Measurements from ENCODE around the gene GATM.

The GATM gene

GRCh38 chr15:45378149-45378912, at the start of gene GATM:
GATM (minus strand) TSS chr15:45378544; CDS start chr15:45378453, 91 bp downstream.
- DNase-seq (ENCODE audit: low read depth in 2 of 2) = peak in 1 of 2 donors; percentile 39

GRCh38 chr15:45427085-45427484, 48.7 kb upstream of the GATM start:
- DNase-seq (ENCODE audit: low read depth in 2 of 2) = no peak

GRCh38 chr15:45425135-45425534, 46.8 kb upstream of the GATM start:
- DNase-seq (ENCODE audit: low read depth in 2 of 2) = no peak

- no peak for DNase-seq (ENCODE audit: low read depth in 2 of 2)
Measured at GRCh38 chr15:45424429-45424828, 46.1 kb upstream of the GATM start.

GRCh38 chr15:45417303-45417950, 39.1 kb upstream of the GATM start:
- no peak for DNase-seq (ENCODE audit: low read depth in 2 of 2)

- no peak for DNase-seq (ENCODE audit: low read depth in 2 of 2)
Measured at GRCh38 chr15:45414215-45414885, 36.0 kb upstream of the GATM start.

- DNase-seq (ENCODE audit: low read depth in 2 of 2) = no peak
Measured at GRCh38 chr15:45409596-45409995, 31.3 kb upstream of the GATM start.

GRCh38 chr15:45407786-45408185, 29.4 kb upstream of the GATM start:
- no peak for DNase-seq (ENCODE audit: low read depth in 2 of 2)

GRCh38 chr15:45402955-45403877, 24.9 kb upstream of the GATM start:
- DNase-seq (ENCODE audit: low read depth in 2 of 2) = peak; percentile 2 to 9

GRCh38 chr15:45402162-45402954, 24.0 kb upstream of the GATM start:
- peak; percentile 91 to 94 for DNase-seq (ENCODE audit: low read depth in 2 of 2)

GRCh38 chr15:45401665-45402161, 23.4 kb upstream of the GATM start:
- DNase-seq (ENCODE audit: low read depth in 2 of 2) = no peak

- DNase-seq (ENCODE audit: low read depth in 2 of 2) = no peak
Measured at GRCh38 chr15:45399381-45400212, 21.3 kb upstream of the GATM start.

- DNase-seq (ENCODE audit: low read depth in 2 of 2) = no peak
Measured at GRCh38 chr15:45397116-45397665, 18.8 kb upstream of the GATM start.

- no peak for DNase-seq (ENCODE audit: low read depth in 2 of 2)
Measured at GRCh38 chr15:45395943-45396342, 17.6 kb upstream of the GATM start.

GRCh38 chr15:45394681-45395080, 16.3 kb upstream of the GATM start:
- no peak for DNase-seq (ENCODE audit: low read depth in 2 of 2)

GRCh38 chr15:45393851-45394250, 15.5 kb upstream of the GATM start:
- no peak for DNase-seq (ENCODE audit: low read depth in 2 of 2)

- DNase-seq (ENCODE audit: low read depth in 2 of 2) = no peak
Measured at GRCh38 chr15:45392584-45392855, 14.2 kb upstream of the GATM start.

- no peak for DNase-seq (ENCODE audit: low read depth in 2 of 2)
Measured at GRCh38 chr15:45391746-45392583, 13.6 kb upstream of the GATM start.

GRCh38 chr15:45389351-45389750, 11.0 kb upstream of the GATM start:
- DNase-seq (ENCODE audit: low read depth in 2 of 2) = no peak

All from stimulated activated CD4-positive, alpha-beta T cell treated with anti-CD3 and anti-CD28 coated beads, Interleukin-15, amount 100 ng/mL, for 48 hours (primary cell).